Uterus (tissue), 2 donors: ENCODE results near the gene RAI1.

Experiments
- POLR2A ChIP-seq, 2 donors: fragments of 450-650 bp; IDR thresholded peaks; one replicate each; pipeline ENCODE4 v1.6.1; 2016; ENCODE audit warnings: antibody characterized with exemption in 2 of 2, mild to moderate bottlenecking in 1 of 2, moderate library complexity in 1 of 2
- TF ChIP-seq, protein P1 (sequence below), 4 experiments: fragments of 200-600 bp in 2 of 4; fragments of 450-650 bp in 2 of 4; sonication (generic) in 2 of 4; IDR thresholded peaks; one replicate each; pipeline ENCODE4 v1.5.1; 2016 to 2019; ENCODE audit warnings: antibody characterized with exemption in 4 of 4, mild to moderate bottlenecking in 2 of 4, moderate library complexity in 1 of 4

DNA sequence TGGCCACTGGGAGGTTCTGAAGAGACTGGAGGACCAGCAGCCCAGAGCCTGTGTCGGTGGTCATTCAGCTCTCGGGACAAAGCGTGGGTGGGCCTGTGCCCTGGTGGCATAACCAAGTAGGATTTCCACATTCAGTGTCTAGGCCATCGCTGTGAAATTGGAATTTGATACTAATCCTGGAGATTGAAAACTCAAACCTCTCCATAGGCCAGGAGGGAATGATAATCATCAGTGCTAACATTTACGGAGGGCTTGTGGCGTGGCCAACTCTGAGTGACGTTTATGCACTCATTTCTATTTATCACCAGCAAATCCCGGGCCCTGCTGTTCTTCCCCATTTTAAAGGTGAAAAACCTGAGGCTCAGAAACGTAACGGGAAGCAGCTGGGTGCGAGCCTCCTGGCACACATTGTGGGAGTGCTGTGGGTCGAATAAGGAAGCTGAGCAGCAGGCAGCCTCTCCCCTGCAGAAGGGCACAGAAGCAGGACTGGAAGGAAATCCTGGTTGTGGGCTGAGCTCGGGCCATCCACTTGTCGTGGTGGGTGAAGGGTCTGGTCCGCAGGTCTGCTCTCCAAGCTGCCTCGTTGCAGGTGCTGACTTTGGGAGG lies 33.1 kb downstream of the RAI1 start:
- TF ChIP-seq, protein P1, sequence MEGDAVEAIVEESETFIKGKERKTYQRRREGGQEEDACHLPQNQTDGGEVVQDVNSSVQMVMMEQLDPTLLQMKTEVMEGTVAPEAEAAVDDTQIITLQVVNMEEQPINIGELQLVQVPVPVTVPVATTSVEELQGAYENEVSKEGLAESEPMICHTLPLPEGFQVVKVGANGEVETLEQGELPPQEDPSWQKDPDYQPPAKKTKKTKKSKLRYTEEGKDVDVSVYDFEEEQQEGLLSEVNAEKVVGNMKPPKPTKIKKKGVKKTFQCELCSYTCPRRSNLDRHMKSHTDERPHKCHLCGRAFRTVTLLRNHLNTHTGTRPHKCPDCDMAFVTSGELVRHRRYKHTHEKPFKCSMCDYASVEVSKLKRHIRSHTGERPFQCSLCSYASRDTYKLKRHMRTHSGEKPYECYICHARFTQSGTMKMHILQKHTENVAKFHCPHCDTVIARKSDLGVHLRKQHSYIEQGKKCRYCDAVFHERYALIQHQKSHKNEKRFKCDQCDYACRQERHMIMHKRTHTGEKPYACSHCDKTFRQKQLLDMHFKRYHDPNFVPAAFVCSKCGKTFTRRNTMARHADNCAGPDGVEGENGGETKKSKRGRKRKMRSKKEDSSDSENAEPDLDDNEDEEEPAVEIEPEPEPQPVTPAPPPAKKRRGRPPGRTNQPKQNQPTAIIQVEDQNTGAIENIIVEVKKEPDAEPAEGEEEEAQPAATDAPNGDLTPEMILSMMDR (IDR thresholded peaks at IDR 0.05), result no peak
- TF ChIP-seq POLR2A (IDR thresholded peaks at IDR 0.05), result no peak
